Vagina (tissue), 2 donors: Measurements from ENCODE around the gene F10. TPM values are rescaled to one million over a fixed set of nuclear protein-coding genes. Genes with fewer than 3 reads are reported as not detected.

Source experiments
- DNase-seq, 2 donors: peaks; one replicate each; pipeline ENCODE4 v3.0.0-alpha.2; 2017; ENCODE audit errors: extremely low spot score in 2 of 2
- H3K27ac ChIP-seq: fragments of 200-600 bp; sonication (generic); one replicate; pipeline ENCODE4 v1.5.1; 2019
- H3K27me3 ChIP-seq: fragments of 200-600 bp; sonication (generic); one replicate; pipeline ENCODE4 v1.5.1; 2019
- H3K36me3 ChIP-seq, 2 donors: fragments of 200-600 bp; sonication (generic); one replicate each; pipeline ENCODE4 v1.5.1; 2017 to 2019
- H3K4me1 ChIP-seq: fragments of 200-600 bp; sonication (generic); one replicate; pipeline ENCODE4 v1.5.1; 2019
- H3K4me3 ChIP-seq, 2 donors: fragments of 200-600 bp; sonication (generic); 1 replicate in 1 of 2; 2 replicates in 1 of 2; pipeline ENCODE4 v1.5.1; 2016 to 2019
- H3K9me3 ChIP-seq: fragments of 200-600 bp; sonication (generic); one replicate; pipeline ENCODE4 v1.5.1; 2019
- CTCF ChIP-seq, 3 experiments: fragments of 450-650 bp in 2 of 3; fragments of 200-600 bp in 1 of 3; sonication (generic) in 1 of 3; IDR thresholded peaks; one replicate each; pipeline ENCODE4 v1.5.1; 2017 to 2019; ENCODE audit warnings: antibody characterized with exemption in 3 of 3, mild to moderate bottlenecking in 2 of 3, moderate library complexity in 2 of 3
- POLR2A ChIP-seq, 2 donors: fragments of 450-650 bp; IDR thresholded peaks; one replicate each; pipeline ENCODE4 v1.6.1; 2017; ENCODE audit warnings: antibody characterized with exemption in 2 of 2, mild to moderate bottlenecking in 2 of 2, moderate library complexity in 2 of 2
- POLR2AphosphoS5 ChIP-seq, 2 donors: sonication (generic); formaldehyde crosslinking; IDR thresholded peaks; one replicate each; pipeline ENCODE4 v1.9.0; 2017; ENCODE audit warnings: antibody characterized with exemption in 2 of 2, mild to moderate bottlenecking in 2 of 2, low read depth in 1 of 2; ENCODE audit not compliant: insufficient read depth in 1 of 2
- intact Hi-C: fragments of 100-400 bp; cut with DNase I; formaldehyde crosslinking; loops from one replicate; pipeline ENCODE4 v1.15.1; 2023
- total RNA-seq: library from RNA; depleted of rRNA; stranded (reverse); fragments of >200 nt; gene quantifications from one replicate; pipeline ENCODE4 v1.2.3, GENCODE V29; 2016

F10 gene
- total RNA-seq, 1 donor from 2014 or later = 16.7 TPM

GRCh38 chr13:113119166-113119821 lies 3.3 kb upstream of the F10 start:
- Histone ChIP-seq H3K36me3 (no peaks in the 10 kb centered on the region), H3K27me3 (no peaks in the 10 kb centered on the region), H3K27ac (no peak overlapping the region), H3K4me3 (no peak overlapping the region), H3K4me1 (peaks cover 13% of the 10 kb centered on the region), H3K9me3 (no peaks in the 10 kb centered on the region)
- peak in 1 of 2 donors; percentile 27 for DNase-seq
- intact Hi-C loops = no loop called here
- no peak for TF ChIP-seq POLR2AphosphoS5 (IDR thresholded peaks at IDR 0.05; ENCODE audit: insufficient read depth in 1 of 2, low read depth in 1 of 2)
- no peak for TF ChIP-seq CTCF (IDR thresholded peaks at IDR 0.05)
- no peak for TF ChIP-seq POLR2A (IDR thresholded peaks at IDR 0.05)

GRCh38 chr13:113119822-113120189 lies 2.8 kb upstream of the F10 start:
- intact Hi-C loops = no loop called here
- Histone ChIP-seq H3K27me3 (no peaks in the 10 kb centered on the region), H3K4me3 (no peak overlapping the region), H3K9me3 (no peaks in the 10 kb centered on the region), H3K27ac (no peak overlapping the region), H3K4me1 (peaks cover 18% of the 10 kb centered on the region), H3K36me3 (no peaks in the 10 kb centered on the region)
- no peak for TF ChIP-seq CTCF (IDR thresholded peaks at IDR 0.05)
- no peak for TF ChIP-seq POLR2A (IDR thresholded peaks at IDR 0.05)
- no peak for TF ChIP-seq POLR2AphosphoS5 (IDR thresholded peaks at IDR 0.05; ENCODE audit: insufficient read depth in 1 of 2, low read depth in 1 of 2)
- peak in 1 of 2 donors; percentile 34 for DNase-seq

GRCh38 chr13:113120300-113121182 lies 2.1 kb upstream of the F10 start:
- intact Hi-C loops = no loop called here
- DNase-seq = peak in 1 of 2 donors; percentile 71
- TF ChIP-seq POLR2AphosphoS5 (IDR thresholded peaks at IDR 0.05; ENCODE audit: insufficient read depth in 1 of 2, low read depth in 1 of 2) (no peak), CTCF (IDR thresholded peaks at IDR 0.05) (no peak), POLR2A (IDR thresholded peaks at IDR 0.05) (no peak)
- no peaks in the 10 kb centered on the region for H3K9me3 ChIP-seq
- H3K27me3 ChIP-seq = no peaks in the 10 kb centered on the region
- no peak overlapping the region for H3K4me3 ChIP-seq
- H3K27ac ChIP-seq = no peak overlapping the region
- peaks cover 18% of the 10 kb centered on the region for H3K4me1 ChIP-seq
- H3K36me3 ChIP-seq = no peaks in the 10 kb centered on the region

GRCh38 chr13:113121183-113121927 lies 1.2 kb upstream of the F10 start:
- H3K27ac ChIP-seq = peak overlapping the region; percentile 87
- intact Hi-C loops = no loop called here
- no peak overlapping the region for H3K4me3 ChIP-seq
- peak in 1 of 2 donors; percentile 80 for DNase-seq
- H3K4me1 ChIP-seq = peaks cover 18% of the 10 kb centered on the region
- H3K36me3 ChIP-seq = no peaks in the 10 kb centered on the region
- no peaks in the 10 kb centered on the region for H3K9me3 ChIP-seq
- H3K27me3 ChIP-seq = no peaks in the 10 kb centered on the region
- TF ChIP-seq POLR2AphosphoS5 (IDR thresholded peaks at IDR 0.05; ENCODE audit: insufficient read depth in 1 of 2, low read depth in 1 of 2) (no peak), CTCF (IDR thresholded peaks at IDR 0.05) (no peak), POLR2A (IDR thresholded peaks at IDR 0.05) (no peak)
